ENCODE results near the gene PPME1. TPM values are rescaled to one million over a fixed set of nuclear protein-coding genes. Genes with fewer than 3 reads are reported as not detected.

The PPME1 gene
- total and polyA plus RNA-seq, 9 of the 15 experiments (the other 6 are each of a cell fraction or from before 2014, with no cell fraction given): 9.8 to 81.7 (median 37.6) TPM

- TF ChIP-seq MGA (IDR thresholded peaks at IDR 0.05): peak; percentile 95
- peak; percentile 80 for TF ChIP-seq PML (IDR thresholded peaks at IDR 0.05; ENCODE audit: low read length)
- 0 out of 4 replicates have a peak, but pooled peaks of 1 of the 2 experiments have one; percentile 80 for TF ChIP-seq TEAD1 (CRISPR knock-in tag; IDR thresholded peaks at IDR 0.05)
Observed at GRCh38 chr11:74170694-74171629, at the start of gene PPME1, which contains the start of gene C2CD3 (continued).
